ENCODE data around the gene CARD16. TPM values are rescaled to one million over a fixed set of nuclear protein-coding genes. Genes with fewer than 3 reads are reported as not detected.

CARD16 gene
- total and polyA plus RNA-seq, 2 experiments from 2014 or later: 11.9 to 19.6 TPM

DNA sequence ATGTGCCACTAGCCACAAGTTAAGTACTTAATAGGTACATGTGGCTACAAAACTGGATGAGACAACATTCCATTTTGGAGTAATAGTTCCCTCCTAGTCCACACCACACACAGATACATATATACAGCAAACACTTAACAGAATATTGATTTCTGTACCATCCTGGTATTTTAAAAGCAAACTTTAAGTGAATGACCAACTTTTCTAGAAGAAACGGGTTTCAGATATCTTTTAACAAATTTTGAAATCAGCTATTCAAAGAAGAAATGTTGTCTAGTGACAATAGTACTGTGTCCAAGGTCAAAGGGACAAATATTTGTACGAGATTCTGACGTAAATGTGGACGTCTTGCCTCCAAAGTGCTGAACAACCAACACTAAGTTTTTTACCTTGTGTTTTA is 12.3 kb upstream of the CARD16 start:
- Histone ChIP-seq H3K79me2 (no peaks in the 10 kb centered on the region), H3K9me3 (ENCODE audit: low read depth) (no peaks in the 10 kb centered on the region), H3K27ac (no peak overlapping the region), H3K27me3 (no peaks in the 10 kb centered on the region), H3K9me2 (replicated peaks; ENCODE audit: insufficient read depth) (no peaks in the 10 kb centered on the region), H3K4me2 (no peak overlapping the region), H2AFZ (no peak overlapping the region), H4K20me1 (ENCODE audit: insufficient read depth, poor library complexity, severe bottlenecking) (no peaks in the 10 kb centered on the region), H3K4me3 (no peak overlapping the region), H3K36me3 (replicated peaks; ENCODE audit: insufficient read depth, low read depth) (no peaks in the 10 kb centered on the region), H3K4me1 (ENCODE audit: insufficient read depth) (no peaks in the 10 kb centered on the region)
- DNase-seq (ENCODE audit: low spot score): no peak
- TF ChIP-seq EZH2phosphoT487 (IDR thresholded peaks at IDR 0.05; ENCODE audit: low read depth, severe bottlenecking, unreplicated experiment) (no peak), EZH2 (IDR thresholded peaks at IDR 0.05; ENCODE audit: borderline replicate concordance) (no peak)
- TF ChIP-seq, protein P1, sequence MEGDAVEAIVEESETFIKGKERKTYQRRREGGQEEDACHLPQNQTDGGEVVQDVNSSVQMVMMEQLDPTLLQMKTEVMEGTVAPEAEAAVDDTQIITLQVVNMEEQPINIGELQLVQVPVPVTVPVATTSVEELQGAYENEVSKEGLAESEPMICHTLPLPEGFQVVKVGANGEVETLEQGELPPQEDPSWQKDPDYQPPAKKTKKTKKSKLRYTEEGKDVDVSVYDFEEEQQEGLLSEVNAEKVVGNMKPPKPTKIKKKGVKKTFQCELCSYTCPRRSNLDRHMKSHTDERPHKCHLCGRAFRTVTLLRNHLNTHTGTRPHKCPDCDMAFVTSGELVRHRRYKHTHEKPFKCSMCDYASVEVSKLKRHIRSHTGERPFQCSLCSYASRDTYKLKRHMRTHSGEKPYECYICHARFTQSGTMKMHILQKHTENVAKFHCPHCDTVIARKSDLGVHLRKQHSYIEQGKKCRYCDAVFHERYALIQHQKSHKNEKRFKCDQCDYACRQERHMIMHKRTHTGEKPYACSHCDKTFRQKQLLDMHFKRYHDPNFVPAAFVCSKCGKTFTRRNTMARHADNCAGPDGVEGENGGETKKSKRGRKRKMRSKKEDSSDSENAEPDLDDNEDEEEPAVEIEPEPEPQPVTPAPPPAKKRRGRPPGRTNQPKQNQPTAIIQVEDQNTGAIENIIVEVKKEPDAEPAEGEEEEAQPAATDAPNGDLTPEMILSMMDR (IDR thresholded peaks at IDR 0.05; ENCODE audit: poor library complexity): no peak
- WGBS (ENCODE audit: low lambda C conversion rate, missing lambda C conversion rate): 53% methylated on average over 4 of the region's 4 CpGs

DNA sequence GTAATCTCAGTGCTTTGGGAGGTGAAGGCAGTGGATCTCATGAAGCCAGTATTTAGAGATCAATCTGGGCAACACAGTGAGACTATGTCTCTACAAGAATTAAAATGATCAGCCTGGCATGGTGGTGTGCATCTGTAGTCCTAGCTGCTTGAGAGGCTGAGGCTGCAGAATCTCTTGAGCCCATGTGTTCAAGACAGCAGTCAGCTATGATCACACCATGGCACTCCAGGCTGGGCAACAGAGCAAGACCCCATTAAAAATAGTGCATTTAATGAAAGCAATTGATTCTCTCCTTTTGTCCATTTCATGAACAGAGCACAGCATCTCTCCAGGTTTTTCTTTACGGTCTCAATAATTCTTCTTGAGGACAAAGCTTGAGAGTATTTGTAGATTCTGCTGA is 11.3 kb upstream of the CARD16 start:
- H3K4me1 ChIP-seq (ENCODE audit: insufficient read depth): no peaks in the 10 kb centered on the region
- H4K20me1 ChIP-seq (ENCODE audit: insufficient read depth, poor library complexity, severe bottlenecking): no peaks in the 10 kb centered on the region
- H3K4me2 ChIP-seq: no peak overlapping the region
- no peak overlapping the region for H2AFZ ChIP-seq
- H3K27ac ChIP-seq: no peak overlapping the region
- no peaks in the 10 kb centered on the region for H3K9me3 ChIP-seq (ENCODE audit: low read depth)
- H3K4me3 ChIP-seq: no peak overlapping the region
- H3K36me3 ChIP-seq (replicated peaks; ENCODE audit: insufficient read depth, low read depth): no peaks in the 10 kb centered on the region
- no peaks in the 10 kb centered on the region for H3K9me2 ChIP-seq (replicated peaks; ENCODE audit: insufficient read depth)
- WGBS (ENCODE audit: low lambda C conversion rate, missing lambda C conversion rate): 91% methylated on average over 1 of the region's 1 CpG
- no peaks in the 10 kb centered on the region for H3K79me2 ChIP-seq
- TF ChIP-seq EZH2phosphoT487 (IDR thresholded peaks at IDR 0.05; ENCODE audit: low read depth, severe bottlenecking, unreplicated experiment) (no peak), EZH2 (IDR thresholded peaks at IDR 0.05; ENCODE audit: borderline replicate concordance) (no peak)
- TF ChIP-seq, protein P1 (IDR thresholded peaks at IDR 0.05; ENCODE audit: poor library complexity): no peak
- no peak for DNase-seq (ENCODE audit: low spot score)
- no peaks in the 10 kb centered on the region for H3K27me3 ChIP-seq

DNA sequence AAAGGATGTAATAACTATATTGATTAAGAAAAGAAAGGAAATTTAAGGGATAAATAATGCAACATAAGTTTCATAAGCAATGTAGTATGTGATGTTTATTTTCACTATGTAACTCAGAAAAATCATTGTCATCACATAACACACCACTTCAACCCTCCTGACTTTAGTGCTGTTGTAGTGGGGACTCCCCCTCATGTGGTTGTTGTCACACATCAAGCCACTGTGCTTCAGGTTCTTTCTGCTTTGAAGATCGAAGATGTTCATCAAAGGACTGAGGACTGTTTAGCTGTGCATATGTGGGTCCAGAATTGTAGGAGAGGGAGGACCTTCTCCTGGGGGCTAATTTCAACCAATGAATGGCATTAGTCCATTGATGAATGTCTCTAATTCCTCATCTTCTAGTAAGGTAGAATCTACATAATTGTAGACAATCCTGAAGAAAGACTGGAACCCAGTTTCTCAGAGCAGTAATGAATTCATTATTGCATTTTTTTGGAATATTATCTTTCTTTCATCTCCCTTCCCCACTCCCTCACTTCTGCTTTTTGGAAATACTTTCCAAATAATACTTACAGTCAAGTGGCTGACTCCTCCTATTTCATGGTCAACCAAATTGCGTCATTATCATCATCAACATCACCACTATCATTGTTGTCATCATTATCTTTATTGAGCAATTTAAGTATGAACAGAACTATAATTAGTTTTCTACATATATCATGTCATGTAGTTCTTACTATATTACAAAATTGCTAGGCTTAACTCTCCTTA is 9.8 kb upstream of the CARD16 start:
- H4K20me1 ChIP-seq (ENCODE audit: insufficient read depth, poor library complexity, severe bottlenecking): no peaks in the 10 kb centered on the region
- DNase-seq (ENCODE audit: low spot score): no peak
- no peaks in the 10 kb centered on the region for H3K79me2 ChIP-seq
- H3K27ac ChIP-seq: no peak overlapping the region
- TF ChIP-seq, protein P1 (IDR thresholded peaks at IDR 0.05; ENCODE audit: poor library complexity): no peak
- TF ChIP-seq EZH2phosphoT487 (IDR thresholded peaks at IDR 0.05; ENCODE audit: low read depth, severe bottlenecking, unreplicated experiment): no peak
- TF ChIP-seq EZH2 (IDR thresholded peaks at IDR 0.05; ENCODE audit: borderline replicate concordance): no peak
- H3K4me2 ChIP-seq: no peak overlapping the region
- no peaks in the 10 kb centered on the region for H3K27me3 ChIP-seq
- no peaks in the 10 kb centered on the region for H3K36me3 ChIP-seq (replicated peaks; ENCODE audit: insufficient read depth, low read depth)
- H3K9me3 ChIP-seq (ENCODE audit: low read depth): no peaks in the 10 kb centered on the region
- WGBS (ENCODE audit: low lambda C conversion rate, missing lambda C conversion rate): 70% methylated on average over 2 of the region's 2 CpGs
- no peaks in the 10 kb centered on the region for H3K4me1 ChIP-seq (ENCODE audit: insufficient read depth)
- no peaks in the 10 kb centered on the region for H3K9me2 ChIP-seq (replicated peaks; ENCODE audit: insufficient read depth)
- no peak overlapping the region for H2AFZ ChIP-seq
- H3K4me3 ChIP-seq: no peak overlapping the region

All from hepatocyte (in vitro differentiated cells).